OCI-LY3 (cell line): ENCODE measurements around the gene IQCH.
A peak's percentile ranks its signal among the peaks of the same experiment; 100 is the strongest.

Experiments
- H2AFZ ChIP-seq: fragments of 200-600, 300-600 bp; shearing (Covaris generic); 2 replicates; pipeline ENCODE4 v1.6.0; 2014; ENCODE audit warnings: antibody characterized with exemption, low read depth, low read length
- H3K27ac ChIP-seq: fragments of 200-600, 300-600 bp; sonication (generic); 2 replicates; pipeline ENCODE4 v1.5.1; 2014; ENCODE audit warnings: mild to moderate bottlenecking, low read length, moderate library complexity, mixed read lengths
- H3K27me3 ChIP-seq: fragments of 200-600, 300-600 bp; sonication (generic); 2 replicates; pipeline ENCODE4 v1.6.1; 2014; ENCODE audit warnings: low read depth, low read length, mixed read lengths
- H3K36me3 ChIP-seq: fragments of 200-600, 300-600 bp; sonication (generic); replicated peaks from 2 replicates; pipeline ENCODE3; 2014; ENCODE audit warnings: low read depth, low read length, mixed read lengths
- H3K4me1 ChIP-seq: fragments of 300-600, 200-600 bp; sonication (generic); 2 replicates; pipeline ENCODE4 v1.6.1; 2014; ENCODE audit warnings: low read length, mixed read lengths
- H3K4me2 ChIP-seq: fragments of 200-600, 300-600 bp; sonication (generic); 2 replicates; pipeline ENCODE4 v1.6.1; 2014; ENCODE audit warnings: low read length, mixed read lengths
- H3K4me3 ChIP-seq: fragments of 300-600, 200-600 bp; sonication (generic); 2 replicates; pipeline ENCODE4 v1.5.1; 2014; ENCODE audit warnings: antibody characterized with exemption, mild to moderate bottlenecking, low read length, moderate library complexity
- H3K79me2 ChIP-seq: fragments of 300-600, 200-600 bp; shearing (Covaris generic); 2 replicates; pipeline ENCODE4 v1.6.1; 2014; ENCODE audit warnings: mild to moderate bottlenecking, low read length, mixed read lengths
- H3K9ac ChIP-seq: fragments of 300-600, 200-600 bp; shearing (Covaris generic); 2 replicates; pipeline ENCODE4 v1.6.0; 2014; ENCODE audit warnings: mild to moderate bottlenecking, low read length, moderate library complexity
- H3K9me3 ChIP-seq: fragments of 200-600, 300-600 bp; shearing (Covaris generic); 2 replicates; pipeline ENCODE4 v1.6.1; 2014; ENCODE audit warnings: low read length, mixed read lengths; ENCODE audit not compliant: insufficient read depth
- H4K20me1 ChIP-seq: fragments of 200-600, 300-600 bp; sonication (generic); 2 replicates; pipeline ENCODE4 v1.6.1; 2016; ENCODE audit warnings: low read length, mixed read lengths; ENCODE audit not compliant: insufficient read depth
- EZH2phosphoT487 ChIP-seq: fragments of 200-600 bp; shearing (Covaris generic); IDR thresholded peaks from 2 replicates; pipeline ENCODE4 v1.6.1; 2018; ENCODE audit warnings: antibody characterized with exemption, mixed run types, low read depth
- TF ChIP-seq, protein P1 (sequence below): fragments of 200-600, 300-600 bp; sonication (generic); IDR thresholded peaks from 2 replicates; pipeline ENCODE4 v1.5.1; 2014; ENCODE audit warnings: antibody characterized with exemption, low read length, low read depth

The IQCH gene

DNA sequence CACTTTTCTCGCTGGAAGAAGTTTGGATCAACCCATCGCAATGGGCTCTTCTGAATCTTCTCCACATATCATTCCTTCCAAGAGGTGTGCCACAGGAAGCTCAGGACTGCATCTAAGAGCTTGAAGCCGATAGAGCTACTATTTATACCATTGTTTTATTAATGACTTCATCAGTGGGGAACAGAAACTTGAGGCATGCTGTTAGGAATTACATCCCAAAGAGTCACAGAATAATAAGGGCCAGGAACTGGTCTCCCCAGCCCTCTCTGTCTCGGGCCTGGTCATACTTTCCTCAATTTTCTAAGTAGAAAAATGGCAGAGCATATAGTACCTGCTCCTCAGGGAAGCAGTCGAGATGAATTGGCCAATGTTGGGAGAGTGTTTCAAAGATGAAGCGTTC is 249.5 kb downstream of the IQCH start:
- no peak overlapping the region for H3K4me2 ChIP-seq
- TF ChIP-seq, protein P1, sequence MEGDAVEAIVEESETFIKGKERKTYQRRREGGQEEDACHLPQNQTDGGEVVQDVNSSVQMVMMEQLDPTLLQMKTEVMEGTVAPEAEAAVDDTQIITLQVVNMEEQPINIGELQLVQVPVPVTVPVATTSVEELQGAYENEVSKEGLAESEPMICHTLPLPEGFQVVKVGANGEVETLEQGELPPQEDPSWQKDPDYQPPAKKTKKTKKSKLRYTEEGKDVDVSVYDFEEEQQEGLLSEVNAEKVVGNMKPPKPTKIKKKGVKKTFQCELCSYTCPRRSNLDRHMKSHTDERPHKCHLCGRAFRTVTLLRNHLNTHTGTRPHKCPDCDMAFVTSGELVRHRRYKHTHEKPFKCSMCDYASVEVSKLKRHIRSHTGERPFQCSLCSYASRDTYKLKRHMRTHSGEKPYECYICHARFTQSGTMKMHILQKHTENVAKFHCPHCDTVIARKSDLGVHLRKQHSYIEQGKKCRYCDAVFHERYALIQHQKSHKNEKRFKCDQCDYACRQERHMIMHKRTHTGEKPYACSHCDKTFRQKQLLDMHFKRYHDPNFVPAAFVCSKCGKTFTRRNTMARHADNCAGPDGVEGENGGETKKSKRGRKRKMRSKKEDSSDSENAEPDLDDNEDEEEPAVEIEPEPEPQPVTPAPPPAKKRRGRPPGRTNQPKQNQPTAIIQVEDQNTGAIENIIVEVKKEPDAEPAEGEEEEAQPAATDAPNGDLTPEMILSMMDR, result no peak
- TF ChIP-seq EZH2phosphoT487, result no peak
- H3K79me2 ChIP-seq, result no peaks in the 10 kb centered on the region
- H2AFZ ChIP-seq, result no peak overlapping the region
- peaks cover 3% of the 10 kb centered on the region for H3K36me3 ChIP-seq
- no peaks in the 10 kb centered on the region for H4K20me1 ChIP-seq
- no peak overlapping the region for H3K4me3 ChIP-seq
- H3K9ac ChIP-seq, result no peak overlapping the region
- no peak overlapping the region for H3K27ac ChIP-seq
- H3K27me3 ChIP-seq, result no peaks in the 10 kb centered on the region
- peaks cover 31% of the 10 kb centered on the region for H3K4me1 ChIP-seq
- no peaks in the 10 kb centered on the region for H3K9me3 ChIP-seq

DNA sequence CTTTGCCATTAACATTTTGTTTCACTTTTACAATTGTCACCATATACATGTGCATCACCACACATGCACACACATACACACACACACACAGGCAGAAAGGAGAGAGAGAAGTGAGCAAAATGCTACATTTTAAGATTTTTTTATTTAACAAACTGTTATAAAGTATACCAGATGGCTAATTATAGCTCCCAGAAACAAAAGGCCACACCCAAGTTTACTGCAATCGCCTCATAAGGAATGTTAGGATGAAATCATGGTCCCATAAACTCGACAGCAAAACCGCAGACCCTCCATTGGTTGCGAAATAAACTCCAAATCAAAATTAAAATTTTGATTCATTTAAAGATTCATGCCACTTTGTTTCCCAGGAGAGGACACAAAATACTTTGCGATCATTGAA is 250.2 kb downstream of the IQCH start:
- no peak overlapping the region for H3K4me2 ChIP-seq
- H3K27me3 ChIP-seq, result no peaks in the 10 kb centered on the region
- peaks cover 3% of the 10 kb centered on the region for H3K36me3 ChIP-seq
- no peaks in the 10 kb centered on the region for H3K79me2 ChIP-seq
- no peak overlapping the region for H3K9ac ChIP-seq
- H3K9me3 ChIP-seq, result no peaks in the 10 kb centered on the region
- H3K4me3 ChIP-seq, result no peak overlapping the region
- H2AFZ ChIP-seq, result no peak overlapping the region
- H4K20me1 ChIP-seq, result no peaks in the 10 kb centered on the region
- H3K27ac ChIP-seq, result no peak overlapping the region
- H3K4me1 ChIP-seq, result peaks cover 32% of the 10 kb centered on the region
- no peak for TF ChIP-seq EZH2phosphoT487
- TF ChIP-seq, protein P1, result no peak

DNA sequence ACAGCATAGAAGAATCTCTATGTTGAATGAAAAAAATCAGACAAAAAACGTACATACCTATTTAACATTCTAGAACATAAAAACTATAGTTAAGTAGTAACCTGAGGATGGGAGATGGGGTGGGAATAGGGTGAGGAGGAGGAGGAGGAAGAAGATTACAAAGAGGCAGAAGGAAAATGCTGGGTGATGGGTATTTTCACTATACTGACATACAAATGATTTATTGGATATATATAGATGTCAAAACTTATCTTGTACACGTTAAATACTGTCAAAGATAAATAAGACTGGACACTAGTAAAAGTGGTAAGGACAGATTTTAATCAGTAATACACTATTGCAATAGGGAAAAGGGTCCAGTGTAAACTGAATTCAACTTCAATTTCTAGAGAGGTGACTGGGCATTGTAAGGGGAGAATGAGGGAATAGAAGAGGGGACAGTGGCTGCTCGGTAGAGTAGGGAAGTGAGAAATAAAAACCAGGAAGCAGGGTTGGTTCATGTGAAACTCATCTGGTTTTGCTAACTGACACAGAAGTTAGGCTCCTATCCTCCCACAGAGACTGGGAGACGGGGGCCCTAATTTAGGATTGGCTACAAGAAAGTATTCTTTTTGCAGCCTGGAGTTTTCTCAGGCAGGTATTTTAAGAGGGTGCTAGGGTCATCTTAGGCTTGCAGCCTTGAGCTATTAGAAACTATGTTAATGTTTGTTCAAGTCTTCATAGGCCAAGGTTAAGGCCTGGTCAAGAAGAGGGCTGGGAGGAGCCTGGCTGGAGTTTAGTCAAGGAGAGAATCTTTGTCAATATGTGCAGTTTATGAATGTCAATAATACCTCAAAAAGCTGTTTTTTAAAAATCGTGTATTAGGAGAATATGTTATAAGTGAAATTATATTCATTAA is 251.3 kb downstream of the IQCH start:
- Histone ChIP-seq H3K4me1 (peaks cover 35% of the 10 kb centered on the region), H3K9me3 (no peaks in the 10 kb centered on the region), H3K27me3 (no peaks in the 10 kb centered on the region), H3K4me2 (peak overlapping the region; percentile 47), H4K20me1 (no peaks in the 10 kb centered on the region), H3K9ac (no peak overlapping the region), H3K36me3 (peaks cover 6% of the 10 kb centered on the region), H2AFZ (no peak overlapping the region), H3K27ac (peak overlapping the region; percentile 33; the same call in 1 of the 2 replicates), H3K79me2 (no peaks in the 10 kb centered on the region), H3K4me3 (peak overlapping the region; percentile 14; the same call in 1 of the 2 replicates)
- TF ChIP-seq, protein P1, result no peak
- no peak for TF ChIP-seq EZH2phosphoT487
